ENCODE measurements around the gene TBC1D10B.
"Not testable (repeated sequence)": the region's sequence is repeated elsewhere in the genome, so short reads cannot be mapped to it uniquely, and the experiment has no call there.

Gene TBC1D10B

GRCh38 chr16:30324220-30324619 is 46.1 kb downstream of the TBC1D10B start:
- DNase-seq = not testable (repeated sequence)

- not testable (repeated sequence) for DNase-seq
Observed at GRCh38 chr16:30318647-30319046, 51.6 kb downstream of the TBC1D10B start.

GRCh38 chr16:30310937-30311336 is 59.4 kb downstream of the TBC1D10B start:
- DNase-seq = not testable (repeated sequence)

- not testable (repeated sequence) for DNase-seq
Observed at GRCh38 chr16:30309255-30309654, 61.0 kb downstream of the TBC1D10B start.
